ENCODE measurements around the gene WWOX. TPM values are rescaled to one million over a fixed set of nuclear protein-coding genes. Genes with fewer than 3 reads are reported as not detected.

Gene WWOX
- total RNA-seq, 1 donor from 2014 or later, result 29.6 TPM

DNA sequence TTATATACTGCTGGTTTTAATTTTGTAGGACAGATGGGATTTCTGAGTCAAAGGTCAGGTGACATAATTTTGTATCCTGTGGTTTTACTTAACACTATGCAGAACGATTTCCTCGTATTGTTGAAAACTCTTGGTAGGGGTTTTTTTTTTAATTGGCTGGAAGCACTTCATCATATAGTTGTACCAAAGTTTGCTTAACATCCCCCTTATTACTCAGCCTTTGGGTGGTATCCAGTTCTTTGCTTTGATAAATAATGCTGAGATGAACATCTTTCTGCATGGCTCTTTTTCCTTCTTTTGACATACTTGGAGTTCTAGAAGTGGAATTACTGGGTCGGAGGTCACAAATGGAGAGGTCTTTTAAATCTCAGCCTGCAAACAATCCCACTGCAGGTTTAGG lies 1082.0 kb downstream of the WWOX start:
- H3K4me3 ChIP-seq (ENCODE audit: low read depth, low read length), result no peak overlapping the region
- no peak for DNase-seq (ENCODE audit: low read depth)
- TF ChIP-seq, protein P1, sequence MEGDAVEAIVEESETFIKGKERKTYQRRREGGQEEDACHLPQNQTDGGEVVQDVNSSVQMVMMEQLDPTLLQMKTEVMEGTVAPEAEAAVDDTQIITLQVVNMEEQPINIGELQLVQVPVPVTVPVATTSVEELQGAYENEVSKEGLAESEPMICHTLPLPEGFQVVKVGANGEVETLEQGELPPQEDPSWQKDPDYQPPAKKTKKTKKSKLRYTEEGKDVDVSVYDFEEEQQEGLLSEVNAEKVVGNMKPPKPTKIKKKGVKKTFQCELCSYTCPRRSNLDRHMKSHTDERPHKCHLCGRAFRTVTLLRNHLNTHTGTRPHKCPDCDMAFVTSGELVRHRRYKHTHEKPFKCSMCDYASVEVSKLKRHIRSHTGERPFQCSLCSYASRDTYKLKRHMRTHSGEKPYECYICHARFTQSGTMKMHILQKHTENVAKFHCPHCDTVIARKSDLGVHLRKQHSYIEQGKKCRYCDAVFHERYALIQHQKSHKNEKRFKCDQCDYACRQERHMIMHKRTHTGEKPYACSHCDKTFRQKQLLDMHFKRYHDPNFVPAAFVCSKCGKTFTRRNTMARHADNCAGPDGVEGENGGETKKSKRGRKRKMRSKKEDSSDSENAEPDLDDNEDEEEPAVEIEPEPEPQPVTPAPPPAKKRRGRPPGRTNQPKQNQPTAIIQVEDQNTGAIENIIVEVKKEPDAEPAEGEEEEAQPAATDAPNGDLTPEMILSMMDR (conservative IDR thresholded peaks at IDR 0.05; ENCODE audit: low read depth, low read length), result no peak

DNA sequence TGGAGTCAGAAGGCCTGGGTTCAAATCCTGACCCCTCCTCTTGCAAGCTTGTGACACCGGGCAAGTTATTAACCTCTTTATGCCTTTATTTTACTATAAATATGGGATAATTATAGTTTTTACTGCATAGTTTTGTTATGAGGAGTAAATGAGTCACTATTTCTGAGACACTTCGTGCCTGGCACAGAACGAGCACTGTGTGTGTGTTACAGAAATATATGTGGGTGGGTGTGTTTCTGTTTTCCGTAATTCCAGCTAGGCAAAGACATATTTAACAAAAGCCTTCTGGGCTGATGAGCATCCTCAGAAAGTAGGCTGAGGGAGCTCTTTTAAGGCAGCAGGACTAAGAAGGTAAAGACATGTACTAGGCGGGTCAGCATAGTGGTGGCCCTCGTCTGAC lies 1083.2 kb downstream of the WWOX start:
- DNase-seq (ENCODE audit: low read depth), result no peak
- H3K4me3 ChIP-seq (ENCODE audit: low read depth, low read length), result no peak overlapping the region
- TF ChIP-seq, protein P1 (conservative IDR thresholded peaks at IDR 0.05; ENCODE audit: low read depth, low read length), result no peak

DNA sequence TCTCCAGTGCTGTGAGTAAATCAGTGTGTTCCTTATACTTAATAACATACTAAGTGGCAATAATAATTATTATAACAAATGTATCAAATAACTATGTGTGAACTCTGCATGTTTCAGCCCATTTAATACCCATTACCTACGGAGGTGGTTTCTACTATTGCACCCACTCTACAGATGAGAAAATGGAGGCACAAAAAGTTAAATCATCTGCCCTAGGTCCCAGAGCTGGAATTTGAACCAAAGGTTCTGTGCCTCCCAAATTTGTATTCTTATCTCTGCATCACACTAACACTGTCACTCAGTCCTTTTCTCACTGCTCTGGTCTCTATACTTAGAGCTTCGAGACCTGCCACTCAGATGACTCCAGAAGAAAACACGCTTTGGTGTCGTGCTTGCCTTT lies 1084.1 kb downstream of the WWOX start:
- TF ChIP-seq, protein P1 (conservative IDR thresholded peaks at IDR 0.05; ENCODE audit: low read depth, low read length), result no peak
- no peak overlapping the region for H3K4me3 ChIP-seq (ENCODE audit: low read depth, low read length)
- no peak for DNase-seq (ENCODE audit: low read depth)

DNA sequence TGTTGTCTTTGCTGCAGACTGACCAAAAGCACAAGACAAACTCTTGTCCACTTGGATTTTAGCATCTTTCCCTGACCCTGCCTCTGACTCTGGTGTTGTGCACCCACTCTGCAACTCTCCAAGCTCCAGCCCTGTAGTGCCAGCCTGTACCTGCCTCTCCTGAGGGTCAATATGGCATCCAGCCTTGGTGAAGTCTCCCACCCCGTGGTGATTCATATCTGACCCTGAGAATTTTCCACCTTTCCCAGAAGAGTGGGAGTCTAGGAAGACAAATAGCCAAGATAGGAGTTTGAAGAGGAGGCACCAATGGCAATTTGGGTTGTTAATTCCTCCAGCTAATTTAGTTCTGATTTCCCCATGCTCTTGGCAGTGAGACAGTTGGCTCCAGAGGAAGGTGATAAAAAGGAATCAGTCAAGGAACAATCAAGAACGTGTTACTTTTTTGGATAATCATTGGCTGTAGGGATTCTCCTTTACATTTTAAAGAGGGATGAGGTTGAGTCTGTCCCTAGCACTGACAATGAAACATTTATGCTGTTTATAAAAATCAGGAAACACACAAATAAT lies 1085.1 kb downstream of the WWOX start:
- no peak for DNase-seq (ENCODE audit: low read depth)
- TF ChIP-seq, protein P1 (conservative IDR thresholded peaks at IDR 0.05; ENCODE audit: low read depth, low read length), result no peak
- H3K4me3 ChIP-seq (ENCODE audit: low read depth, low read length), result no peak overlapping the region

DNA sequence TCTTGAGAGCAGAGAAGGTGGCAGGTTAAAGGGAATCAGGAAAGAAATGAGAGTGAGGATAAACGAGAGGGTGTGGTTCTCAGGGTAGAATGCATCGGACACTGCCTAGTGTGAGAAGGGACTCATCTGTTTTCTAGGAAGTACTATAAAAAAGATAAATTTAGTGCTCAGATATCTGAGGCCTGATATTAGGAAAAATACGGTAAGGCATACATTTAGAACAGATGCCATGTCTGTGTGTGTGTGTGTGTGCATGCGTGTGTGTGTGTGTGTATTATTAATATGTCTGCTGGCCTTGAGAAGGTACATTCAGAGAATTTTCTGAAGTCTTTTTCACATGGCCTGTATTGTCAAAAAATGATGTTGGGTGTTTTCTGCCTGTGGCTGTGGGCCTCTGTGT lies 1086.3 kb downstream of the WWOX start:
- no peak for DNase-seq (ENCODE audit: low read depth)
- TF ChIP-seq, protein P1 (conservative IDR thresholded peaks at IDR 0.05; ENCODE audit: low read depth, low read length), result no peak
- H3K4me3 ChIP-seq (ENCODE audit: low read depth, low read length), result no peak overlapping the region

DNA sequence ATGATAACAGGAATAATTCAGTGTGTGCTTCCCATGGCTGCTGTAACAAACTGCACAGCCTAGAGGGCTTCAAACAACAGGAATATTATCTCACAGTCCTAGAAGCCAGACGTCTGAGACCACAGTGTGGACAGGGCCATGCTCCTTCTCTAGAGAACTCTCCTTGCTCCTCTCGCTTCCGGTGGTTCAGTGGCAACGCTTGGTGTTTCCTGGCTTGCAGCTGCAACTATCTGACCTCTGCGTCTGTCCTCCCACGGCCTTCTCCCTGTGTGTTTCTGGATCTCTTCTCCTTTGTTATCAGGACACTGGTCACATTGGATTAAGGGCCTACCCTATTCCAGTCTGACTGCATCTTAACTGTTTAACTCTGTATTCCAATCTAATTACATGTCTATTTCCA lies 1086.7 kb downstream of the WWOX start:
- no peak for DNase-seq (ENCODE audit: low read depth)
- TF ChIP-seq, protein P1 (conservative IDR thresholded peaks at IDR 0.05; ENCODE audit: low read depth, low read length), result no peak
- H3K4me3 ChIP-seq (ENCODE audit: low read depth, low read length), result no peak overlapping the region

DNA sequence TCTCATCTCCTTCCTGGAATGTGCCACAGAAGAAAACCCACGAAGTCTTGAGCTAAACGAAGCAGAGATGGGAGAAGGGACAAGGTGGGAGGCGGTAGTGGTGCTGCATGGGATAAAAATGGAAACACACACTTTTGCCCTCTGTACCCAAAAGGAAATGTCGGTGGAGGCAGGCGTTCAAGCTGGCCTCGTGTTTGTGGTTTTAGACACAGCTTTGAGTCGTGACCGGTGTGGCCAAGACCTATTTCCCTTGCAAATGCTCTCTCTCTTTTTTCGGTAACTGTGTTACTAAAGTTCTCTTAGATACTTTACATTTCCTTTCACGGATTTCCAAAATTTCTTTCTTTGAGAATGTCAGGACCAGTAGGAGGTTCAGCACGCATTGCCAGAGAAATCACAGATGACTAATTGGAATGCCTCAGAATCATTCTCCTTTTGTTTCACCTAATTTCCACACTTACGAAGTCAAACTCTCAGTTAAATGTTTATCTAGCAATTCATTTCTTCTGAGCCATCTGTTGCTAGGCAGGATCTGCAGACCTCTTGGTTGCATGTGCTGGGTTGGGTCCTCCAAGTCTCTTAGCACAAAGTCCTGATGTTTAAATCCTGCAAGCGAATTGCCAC lies 1088.8 kb downstream of the WWOX start:
- no peak overlapping the region for H3K4me3 ChIP-seq (ENCODE audit: low read depth, low read length)
- DNase-seq (ENCODE audit: low read depth), result no peak
- TF ChIP-seq, protein P1 (conservative IDR thresholded peaks at IDR 0.05; ENCODE audit: low read depth, low read length), result no peak

All from epithelial cell of proximal tubule (primary cell).